ENCODE results near the gene PLEKHA6.

The PLEKHA6 gene

DNA sequence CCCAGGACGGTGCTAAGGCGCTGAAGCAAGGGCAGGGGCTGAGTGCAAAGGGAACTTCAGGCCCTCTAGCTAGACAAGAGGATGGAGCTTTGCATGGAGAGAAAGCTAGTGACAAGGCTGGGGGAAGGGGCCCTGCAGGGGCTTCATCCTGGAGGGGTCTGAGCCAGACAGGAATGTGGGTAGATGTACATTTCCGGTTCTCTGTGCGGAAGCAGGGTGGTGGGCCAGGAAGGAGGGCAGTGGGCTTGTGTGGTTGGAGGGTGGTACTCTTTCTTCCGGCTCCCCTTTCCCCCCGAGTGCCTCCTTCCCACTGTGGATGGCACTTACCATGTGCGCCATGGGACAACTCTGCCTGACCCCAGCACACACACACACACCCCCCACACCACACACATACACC is 165.0 kb downstream of the PLEKHA6 start:
- peaks cover 21% of the 10 kb centered on the region for H3K27me3 ChIP-seq (ENCODE audit: insufficient read depth, poor library complexity, severe bottlenecking)
- no peak for DNase-seq (ENCODE audit: low read depth in 1 of 2, low spot score in 1 of 2)
- no peak overlapping the region for H3K4me3 ChIP-seq (replicated peaks; ENCODE audit: insufficient read depth, low read length)
- TF ChIP-seq POLR2AphosphoS5 (IDR thresholded peaks at IDR 0.05; ENCODE audit: low read depth) (no peak), GABPA (IDR thresholded peaks at IDR 0.05; ENCODE audit: low read depth) (no peak), SPI1 (IDR thresholded peaks at IDR 0.05; ENCODE audit: borderline replicate concordance, low read depth) (no peak)
- TF ChIP-seq, protein P1, sequence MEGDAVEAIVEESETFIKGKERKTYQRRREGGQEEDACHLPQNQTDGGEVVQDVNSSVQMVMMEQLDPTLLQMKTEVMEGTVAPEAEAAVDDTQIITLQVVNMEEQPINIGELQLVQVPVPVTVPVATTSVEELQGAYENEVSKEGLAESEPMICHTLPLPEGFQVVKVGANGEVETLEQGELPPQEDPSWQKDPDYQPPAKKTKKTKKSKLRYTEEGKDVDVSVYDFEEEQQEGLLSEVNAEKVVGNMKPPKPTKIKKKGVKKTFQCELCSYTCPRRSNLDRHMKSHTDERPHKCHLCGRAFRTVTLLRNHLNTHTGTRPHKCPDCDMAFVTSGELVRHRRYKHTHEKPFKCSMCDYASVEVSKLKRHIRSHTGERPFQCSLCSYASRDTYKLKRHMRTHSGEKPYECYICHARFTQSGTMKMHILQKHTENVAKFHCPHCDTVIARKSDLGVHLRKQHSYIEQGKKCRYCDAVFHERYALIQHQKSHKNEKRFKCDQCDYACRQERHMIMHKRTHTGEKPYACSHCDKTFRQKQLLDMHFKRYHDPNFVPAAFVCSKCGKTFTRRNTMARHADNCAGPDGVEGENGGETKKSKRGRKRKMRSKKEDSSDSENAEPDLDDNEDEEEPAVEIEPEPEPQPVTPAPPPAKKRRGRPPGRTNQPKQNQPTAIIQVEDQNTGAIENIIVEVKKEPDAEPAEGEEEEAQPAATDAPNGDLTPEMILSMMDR (IDR thresholded peaks at IDR 0.05; ENCODE audit: insufficient read depth, low read length): no peak
- TF ChIP-seq, protein P2, sequence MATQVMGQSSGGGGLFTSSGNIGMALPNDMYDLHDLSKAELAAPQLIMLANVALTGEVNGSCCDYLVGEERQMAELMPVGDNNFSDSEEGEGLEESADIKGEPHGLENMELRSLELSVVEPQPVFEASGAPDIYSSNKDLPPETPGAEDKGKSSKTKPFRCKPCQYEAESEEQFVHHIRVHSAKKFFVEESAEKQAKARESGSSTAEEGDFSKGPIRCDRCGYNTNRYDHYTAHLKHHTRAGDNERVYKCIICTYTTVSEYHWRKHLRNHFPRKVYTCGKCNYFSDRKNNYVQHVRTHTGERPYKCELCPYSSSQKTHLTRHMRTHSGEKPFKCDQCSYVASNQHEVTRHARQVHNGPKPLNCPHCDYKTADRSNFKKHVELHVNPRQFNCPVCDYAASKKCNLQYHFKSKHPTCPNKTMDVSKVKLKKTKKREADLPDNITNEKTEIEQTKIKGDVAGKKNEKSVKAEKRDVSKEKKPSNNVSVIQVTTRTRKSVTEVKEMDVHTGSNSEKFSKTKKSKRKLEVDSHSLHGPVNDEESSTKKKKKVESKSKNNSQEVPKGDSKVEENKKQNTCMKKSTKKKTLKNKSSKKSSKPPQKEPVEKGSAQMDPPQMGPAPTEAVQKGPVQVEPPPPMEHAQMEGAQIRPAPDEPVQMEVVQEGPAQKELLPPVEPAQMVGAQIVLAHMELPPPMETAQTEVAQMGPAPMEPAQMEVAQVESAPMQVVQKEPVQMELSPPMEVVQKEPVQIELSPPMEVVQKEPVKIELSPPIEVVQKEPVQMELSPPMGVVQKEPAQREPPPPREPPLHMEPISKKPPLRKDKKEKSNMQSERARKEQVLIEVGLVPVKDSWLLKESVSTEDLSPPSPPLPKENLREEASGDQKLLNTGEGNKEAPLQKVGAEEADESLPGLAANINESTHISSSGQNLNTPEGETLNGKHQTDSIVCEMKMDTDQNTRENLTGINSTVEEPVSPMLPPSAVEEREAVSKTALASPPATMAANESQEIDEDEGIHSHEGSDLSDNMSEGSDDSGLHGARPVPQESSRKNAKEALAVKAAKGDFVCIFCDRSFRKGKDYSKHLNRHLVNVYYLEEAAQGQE (IDR thresholded peaks at IDR 0.05; ENCODE audit: insufficient replicate concordance, low read depth): no peak
- H3K27ac ChIP-seq (replicated peaks): no peak overlapping the region

DNA sequence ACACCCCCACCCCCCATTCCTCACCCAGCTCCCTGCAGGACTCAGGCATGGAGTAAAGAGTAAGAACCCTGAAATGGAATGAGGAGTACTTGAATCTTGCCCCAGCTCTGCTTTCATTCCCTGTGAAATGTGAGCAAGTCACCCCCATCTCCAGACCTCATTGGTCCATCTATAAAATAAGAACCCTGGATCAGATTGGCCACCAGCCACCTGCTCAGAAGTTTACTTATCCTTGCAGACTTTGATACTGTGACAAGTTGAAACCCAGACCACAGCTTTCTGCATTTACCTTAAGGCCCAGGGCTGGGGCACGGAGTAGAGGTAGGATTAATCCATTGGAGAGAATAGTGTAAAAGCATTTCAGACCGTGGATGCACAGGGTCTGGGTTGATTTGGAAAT is 165.6 kb downstream of the PLEKHA6 start:
- Histone ChIP-seq H3K4me3 (replicated peaks; ENCODE audit: insufficient read depth, low read length) (no peak overlapping the region), H3K27me3 (ENCODE audit: insufficient read depth, poor library complexity, severe bottlenecking) (peaks cover 24% of the 10 kb centered on the region), H3K27ac (replicated peaks) (no peak overlapping the region)
- no peak for TF ChIP-seq GABPA (IDR thresholded peaks at IDR 0.05; ENCODE audit: low read depth)
- TF ChIP-seq, protein P2 (IDR thresholded peaks at IDR 0.05; ENCODE audit: insufficient replicate concordance, low read depth): no peak
- TF ChIP-seq SPI1 (IDR thresholded peaks at IDR 0.05; ENCODE audit: borderline replicate concordance, low read depth): no peak
- DNase-seq (ENCODE audit: low read depth in 1 of 2, low spot score in 1 of 2): no peak

DNA sequence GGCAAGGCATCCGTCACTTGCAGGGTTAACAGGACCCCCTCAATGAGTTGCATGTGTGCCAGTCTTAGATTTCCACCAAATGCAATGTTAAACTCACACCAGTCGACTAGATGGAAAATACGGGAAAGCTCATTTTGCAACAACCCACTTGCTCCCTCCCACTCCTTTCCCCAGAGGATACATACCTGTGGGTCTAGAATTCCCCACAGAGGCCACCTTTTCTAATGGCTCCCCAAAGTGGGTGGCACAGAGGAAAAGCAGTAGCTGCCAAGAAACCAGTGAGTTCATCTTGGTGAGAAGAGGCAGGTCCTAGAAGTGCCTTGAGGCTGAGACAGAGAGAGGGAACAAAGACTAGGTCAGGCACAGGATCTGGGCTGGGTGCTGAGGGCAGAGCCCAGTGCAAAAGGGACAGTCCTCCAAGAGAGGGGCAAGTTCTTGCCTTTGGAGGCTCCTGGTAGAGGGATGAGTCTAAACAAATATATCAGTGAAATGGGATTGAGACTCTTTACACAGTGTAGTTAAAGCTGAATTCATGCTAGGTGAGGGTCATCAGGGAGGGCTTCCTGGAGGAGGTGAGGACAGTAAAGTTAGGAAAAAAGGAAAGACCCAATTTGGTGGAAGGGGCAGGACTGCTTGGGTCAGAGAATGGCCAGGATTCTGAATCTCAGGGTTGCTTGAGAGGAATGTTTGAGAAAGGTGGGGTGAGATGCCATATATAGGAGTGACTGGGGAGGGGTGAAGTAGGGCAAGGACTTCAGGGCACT is 167.0 kb downstream of the PLEKHA6 start:
- peaks cover 34% of the 10 kb centered on the region for H3K27me3 ChIP-seq (ENCODE audit: insufficient read depth, poor library complexity, severe bottlenecking)
- DNase-seq (ENCODE audit: low read depth in 1 of 2, low spot score in 1 of 2): no peak
- H3K4me3 ChIP-seq (replicated peaks; ENCODE audit: insufficient read depth, low read length): no peak overlapping the region
- TF ChIP-seq, protein P2 (IDR thresholded peaks at IDR 0.05; ENCODE audit: insufficient replicate concordance, low read depth): no peak
- TF ChIP-seq POLR2AphosphoS5 (IDR thresholded peaks at IDR 0.05; ENCODE audit: low read depth) (no peak), SPI1 (IDR thresholded peaks at IDR 0.05; ENCODE audit: borderline replicate concordance, low read depth) (no peak), GABPA (IDR thresholded peaks at IDR 0.05; ENCODE audit: low read depth) (no peak)
- TF ChIP-seq, protein P1 (IDR thresholded peaks at IDR 0.05; ENCODE audit: insufficient read depth, low read length): no peak
- no peak overlapping the region for H3K27ac ChIP-seq (replicated peaks)
